ENCODE results near the gene GADD45B.
"Not testable (repeated sequence)": the region's sequence is repeated elsewhere in the genome, so short reads cannot be mapped to it uniquely, and the experiment has no call there.

The GADD45B gene

DNA sequence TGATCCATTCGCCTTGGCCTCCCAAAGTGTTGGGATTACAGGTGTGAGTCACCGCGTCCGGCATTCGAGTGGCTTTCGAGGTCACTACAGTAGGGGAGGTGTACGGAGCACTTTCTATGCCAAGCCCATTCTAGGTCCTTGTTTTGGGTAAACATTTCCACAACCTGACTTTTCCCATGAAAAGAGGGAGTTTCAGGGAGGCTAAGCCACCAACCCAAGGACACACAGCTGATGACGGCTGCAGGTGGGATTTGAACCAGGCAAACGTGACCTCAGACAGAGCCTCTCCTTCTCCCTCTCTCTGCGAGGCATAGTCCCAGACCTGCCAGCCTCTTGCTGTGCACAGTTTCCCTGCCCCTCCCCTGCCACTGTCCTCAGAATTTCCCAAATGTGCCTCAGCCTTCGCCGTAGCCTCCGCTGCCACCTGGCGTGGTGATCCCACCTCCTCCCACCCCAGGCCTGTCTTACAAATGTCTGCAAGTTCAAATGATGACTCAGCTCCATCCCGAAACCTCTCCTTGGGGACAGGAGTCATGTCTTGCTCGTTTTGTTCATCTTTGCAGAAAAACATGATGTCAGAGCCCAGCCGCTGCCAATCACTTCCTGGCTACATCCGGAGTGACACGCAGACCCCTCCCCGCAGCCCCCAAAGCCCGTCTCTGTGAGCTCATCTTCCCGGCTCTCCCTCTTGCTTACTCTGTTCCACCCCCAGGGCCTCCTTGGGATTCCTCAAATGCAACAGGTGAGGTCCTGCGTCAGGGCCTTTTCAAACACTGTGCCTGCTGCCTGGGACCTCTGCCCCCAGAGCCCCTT lies 6.6 kb upstream of the GADD45B start:
- no peak for DNase-seq (ENCODE audit: low spot score)

DNA sequence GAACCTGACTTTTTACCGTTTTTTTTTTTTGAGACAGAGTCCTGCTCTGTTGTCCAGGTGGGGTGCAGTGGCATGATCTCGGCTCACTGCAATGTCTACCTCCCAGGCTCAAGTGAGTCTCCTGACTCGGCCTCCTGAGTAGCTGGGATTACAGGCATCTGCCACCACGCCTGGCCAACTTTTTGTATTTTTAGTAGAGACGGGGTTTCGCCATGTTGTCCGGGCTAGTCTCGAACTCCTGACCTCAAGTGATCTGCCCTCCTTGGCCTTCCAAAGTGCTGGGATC lies 6.1 kb upstream of the GADD45B start:
- not testable (repeated sequence) for DNase-seq (ENCODE audit: low spot score)

DNA sequence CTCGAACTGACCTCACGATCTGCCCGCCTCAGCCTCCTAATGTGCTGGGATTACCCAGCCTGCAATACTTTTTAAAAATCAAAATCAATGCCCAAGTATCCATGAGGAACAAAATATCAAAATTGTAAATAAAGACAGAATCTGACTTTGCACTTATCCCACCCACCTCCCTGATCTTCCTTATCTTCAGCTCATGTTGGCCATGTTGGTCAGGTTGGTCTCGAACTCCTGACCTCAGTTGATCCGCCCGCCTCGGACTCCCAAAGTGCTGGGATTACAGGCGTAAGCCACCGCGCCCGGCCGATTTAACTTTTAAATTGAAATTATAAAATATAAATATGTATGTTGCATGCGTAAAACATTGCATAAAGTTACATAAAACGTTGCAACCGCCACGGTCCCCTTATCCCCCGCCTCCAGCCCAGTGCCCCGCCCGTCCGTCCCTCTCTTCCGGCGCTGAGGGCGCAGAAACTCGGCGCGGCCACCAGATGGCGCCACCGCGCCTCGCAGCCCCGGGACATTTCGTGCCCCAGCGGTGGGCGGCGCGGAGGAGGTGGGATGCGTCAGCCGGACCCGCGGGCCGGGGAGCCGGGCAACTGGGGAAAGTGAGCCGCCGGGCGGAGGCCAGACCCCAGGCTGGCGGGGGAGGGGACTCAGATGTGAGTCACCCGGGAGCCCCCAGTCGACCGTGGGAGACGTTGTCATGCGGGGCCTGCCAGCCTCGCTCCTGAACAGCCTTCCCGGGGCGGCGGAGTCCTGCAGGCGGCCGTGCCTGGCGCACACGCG lies 1.5 kb upstream of the GADD45B start:
- no peak for DNase-seq (ENCODE audit: low spot score)

DNA sequence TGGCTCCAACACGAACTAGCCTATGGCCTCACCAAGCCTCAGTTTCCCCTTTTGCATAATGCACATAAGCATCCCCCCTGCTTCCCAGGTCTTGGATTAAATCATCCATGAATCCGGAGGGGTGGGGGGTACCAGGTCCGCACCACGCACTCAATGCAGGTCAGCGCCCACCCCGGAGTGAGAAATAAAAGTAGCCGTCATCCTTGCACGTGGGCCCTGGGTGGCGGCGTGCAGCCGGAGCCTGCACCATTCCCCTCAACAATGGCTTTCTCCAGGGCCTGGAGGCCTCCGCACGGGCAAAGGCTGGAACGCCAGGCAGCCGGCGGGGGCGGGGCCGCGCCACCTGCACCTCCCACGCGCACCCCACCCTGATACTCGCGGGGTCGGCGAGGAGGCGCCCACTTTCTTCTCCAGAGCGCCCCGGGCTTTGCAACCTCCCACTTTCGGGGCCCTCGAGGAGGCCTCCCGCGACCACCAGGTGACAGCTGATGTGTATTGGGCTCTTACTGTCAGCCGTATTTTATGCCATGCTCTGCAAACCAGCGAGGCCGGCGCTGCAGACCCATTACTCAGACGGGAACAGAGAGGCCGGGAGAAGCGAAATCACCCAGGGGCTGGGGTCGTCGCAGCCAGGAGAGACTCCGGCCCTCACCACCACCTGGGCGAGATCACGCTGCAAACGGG lies 767 bp upstream of the GADD45B start:
- DNase-seq (ENCODE audit: low spot score), result no peak

DNA sequence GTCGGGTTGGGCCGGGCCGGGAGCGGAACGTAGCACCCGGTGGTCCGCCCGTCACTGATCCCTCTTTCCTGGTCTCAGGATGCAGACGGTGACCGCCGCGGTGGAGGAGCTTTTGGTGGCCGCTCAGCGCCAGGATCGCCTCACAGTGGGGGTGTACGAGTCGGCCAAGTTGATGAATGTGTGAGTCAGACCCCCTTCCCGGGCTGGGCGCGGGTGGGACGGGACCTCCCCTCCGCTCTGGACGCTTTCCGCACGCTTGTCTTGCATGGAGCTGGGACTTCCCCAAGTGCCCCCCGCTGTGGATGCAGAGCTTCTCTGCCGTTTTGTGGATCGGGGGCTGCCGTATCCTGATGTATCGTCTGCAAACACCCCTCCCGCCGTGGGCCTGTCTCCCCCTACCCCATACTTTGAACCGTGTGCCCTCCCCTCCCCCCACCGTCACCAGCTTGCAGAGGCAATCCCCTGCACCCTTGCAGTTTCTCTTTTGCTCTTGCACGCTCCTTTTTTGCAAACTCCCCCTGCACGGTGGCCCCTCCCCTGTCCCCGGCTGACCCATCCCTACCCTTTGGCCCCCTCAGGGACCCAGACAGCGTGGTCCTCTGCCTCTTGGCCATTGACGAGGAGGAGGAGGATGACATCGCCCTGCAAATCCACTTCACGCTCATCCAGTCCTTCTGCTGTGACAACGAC lies 669 bp downstream of the GADD45B start:
- DNase-seq (ENCODE audit: low spot score), result no peak

DNA sequence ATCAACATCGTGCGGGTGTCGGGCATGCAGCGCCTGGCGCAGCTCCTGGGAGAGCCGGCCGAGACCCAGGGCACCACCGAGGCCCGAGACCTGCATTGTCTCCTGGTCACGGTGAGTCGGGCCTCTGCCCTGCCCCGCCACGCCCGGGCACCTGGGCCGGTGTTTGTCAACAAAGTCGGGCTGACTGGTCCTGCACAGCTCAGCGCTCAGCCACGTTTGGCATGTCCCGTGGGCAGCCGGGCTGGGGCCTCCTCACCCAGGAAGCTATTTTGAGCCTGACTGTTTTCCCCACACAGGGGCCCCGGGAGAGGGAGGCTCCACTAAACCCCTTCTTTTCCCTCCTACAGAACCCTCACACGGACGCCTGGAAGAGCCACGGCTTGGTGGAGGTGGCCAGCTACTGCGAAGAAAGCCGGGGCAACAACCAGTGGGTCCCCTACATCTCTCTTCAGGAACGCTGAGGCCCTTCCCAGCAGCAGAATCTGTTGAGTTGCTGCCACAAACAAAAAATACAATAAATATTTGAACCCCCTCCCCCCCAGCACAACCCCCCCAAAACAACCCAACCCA lies 1.3 kb downstream of the GADD45B start:
- no peak for DNase-seq (ENCODE audit: low spot score)

DNA sequence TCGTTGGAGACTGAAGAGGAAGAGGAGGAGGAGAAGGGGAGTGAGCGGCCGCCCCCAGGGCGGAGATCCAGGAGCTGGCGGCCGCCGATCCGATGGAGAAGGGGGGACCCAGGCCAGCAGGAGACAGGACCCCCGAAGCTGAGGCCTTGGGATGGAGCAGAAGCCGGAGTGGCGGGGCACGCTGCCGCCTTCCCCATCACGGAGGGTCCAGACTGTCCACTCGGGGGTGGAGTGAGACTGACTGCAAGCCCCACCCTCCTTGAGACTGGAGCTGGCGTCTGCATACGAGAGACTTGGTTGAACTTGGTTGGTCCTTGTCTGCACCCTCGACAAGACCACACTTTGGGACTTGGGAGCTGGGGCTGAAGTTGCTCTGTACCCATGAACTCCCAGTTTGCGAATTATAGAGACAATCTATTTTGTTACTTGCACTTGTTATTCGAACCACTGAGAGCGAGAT lies 1.8 kb downstream of the GADD45B start:
- DNase-seq (ENCODE audit: low spot score), result no peak

DNA sequence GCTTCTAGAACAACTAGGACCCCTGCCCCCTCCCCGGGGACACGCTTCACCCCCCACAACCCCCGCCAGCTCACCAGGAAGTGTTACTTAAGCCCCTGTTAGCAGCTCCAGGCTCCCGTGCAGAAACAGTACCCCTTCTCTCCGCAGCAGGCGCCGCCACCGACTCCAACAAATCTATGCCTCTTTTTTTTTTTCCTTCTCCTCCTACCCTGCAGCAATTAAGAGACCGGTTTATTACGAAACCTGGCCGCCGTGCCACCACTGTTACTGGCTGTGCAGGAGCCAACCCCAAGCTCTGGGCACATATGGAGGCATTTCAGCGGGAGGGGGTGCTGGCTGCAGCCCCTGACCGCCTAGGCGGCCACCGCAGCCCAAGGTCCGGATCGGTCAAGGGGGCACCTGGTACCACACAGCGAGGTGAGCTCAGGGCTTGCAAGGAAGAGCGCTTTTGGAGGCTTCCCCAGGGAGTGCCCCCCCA lies 2.4 kb downstream of the GADD45B start:
- DNase-seq (ENCODE audit: low spot score), result no peak

DNA sequence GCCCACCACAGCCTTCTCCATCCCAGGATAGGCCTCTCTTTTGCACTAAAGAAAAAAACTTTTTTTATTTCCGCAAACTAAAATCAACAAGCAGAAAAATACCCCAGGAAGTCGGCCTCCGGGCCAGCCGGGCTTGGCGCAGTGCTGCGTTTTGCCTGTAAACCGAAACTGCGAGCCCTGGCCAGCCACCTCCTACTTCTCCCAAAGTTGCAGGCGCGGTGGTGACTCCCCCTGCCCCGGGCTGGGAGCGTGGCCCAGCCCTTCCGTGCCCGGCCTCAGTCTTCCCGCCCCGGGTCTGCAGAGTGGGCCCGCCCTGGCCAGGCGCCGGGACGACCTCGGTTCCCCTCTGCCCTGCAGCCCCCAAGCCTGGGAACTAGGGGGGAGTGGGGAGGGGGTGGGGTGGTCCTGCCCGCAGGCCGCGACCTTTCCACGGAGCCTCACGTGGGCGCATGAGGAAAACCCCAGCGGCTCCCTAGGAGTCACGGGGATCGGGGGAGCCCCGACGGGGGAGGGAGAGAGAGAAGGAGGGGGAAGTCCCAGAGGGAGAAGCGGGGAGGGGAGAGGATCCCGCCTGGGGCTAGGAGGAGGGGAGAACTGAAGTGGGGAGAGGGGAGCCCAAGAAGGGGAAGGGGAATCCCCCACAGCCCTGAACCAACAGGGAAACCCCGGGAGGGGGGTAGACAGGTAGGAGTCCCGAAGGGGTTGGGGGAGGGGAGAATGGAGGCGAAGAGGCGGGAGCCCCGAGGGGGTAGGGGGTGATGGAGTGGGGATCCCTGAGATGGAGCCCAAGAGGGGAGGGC lies 3.0 kb downstream of the GADD45B start:
- no peak for DNase-seq (ENCODE audit: low spot score)

DNA sequence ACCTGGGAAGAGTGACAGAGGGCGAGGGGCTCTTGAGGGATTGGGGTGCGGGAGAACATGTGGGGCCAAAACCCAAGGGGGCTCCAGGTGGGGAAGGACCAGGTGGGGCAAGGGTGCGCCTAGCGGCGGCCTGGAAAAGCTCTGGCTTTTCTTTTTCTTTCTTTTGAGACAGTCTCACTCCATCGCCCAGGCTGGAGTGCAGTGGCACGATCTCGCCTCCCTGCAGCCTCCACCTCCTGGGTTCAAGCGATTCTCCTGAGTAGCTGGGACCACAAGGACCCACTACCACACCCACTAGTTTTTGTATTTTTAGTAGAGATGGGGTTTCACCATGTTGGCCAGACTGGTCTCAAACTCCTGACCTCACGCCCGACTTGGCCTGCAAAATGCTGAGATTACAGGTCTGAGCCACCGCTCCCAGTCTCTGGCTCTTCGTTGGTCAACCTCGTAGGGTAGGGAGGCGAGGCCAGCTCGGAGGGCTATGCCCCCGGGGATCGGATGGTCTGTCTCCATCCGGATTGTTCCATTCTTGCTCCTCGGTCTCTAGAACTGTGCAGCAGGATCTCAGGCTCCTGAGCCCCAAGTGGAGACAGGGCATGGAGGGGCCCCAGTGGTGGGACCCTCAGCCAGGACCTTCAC lies 3.7 kb downstream of the GADD45B start:
- DNase-seq (ENCODE audit: low spot score), result no peak

DNA sequence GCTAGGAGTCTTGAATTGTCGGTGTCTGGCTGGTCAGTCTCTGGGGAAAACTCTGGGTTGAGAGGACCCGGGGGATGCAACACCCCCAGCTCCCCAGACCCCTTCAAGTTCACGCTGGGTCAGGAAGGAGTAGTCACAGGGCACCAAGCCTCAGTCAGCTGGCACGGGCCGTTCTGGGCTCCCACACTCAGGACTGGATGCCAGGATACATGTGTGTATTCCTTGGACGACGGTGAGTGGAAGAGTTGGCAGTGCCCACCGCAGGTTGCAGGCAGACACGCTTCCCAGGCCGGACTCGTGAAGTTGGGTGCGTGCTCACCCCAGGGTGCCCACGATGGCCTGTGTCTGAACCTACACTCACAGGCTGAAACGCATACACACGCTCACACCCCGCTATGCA lies 5.5 kb downstream of the GADD45B start:
- DNase-seq (ENCODE audit: low spot score), result no peak

DNA sequence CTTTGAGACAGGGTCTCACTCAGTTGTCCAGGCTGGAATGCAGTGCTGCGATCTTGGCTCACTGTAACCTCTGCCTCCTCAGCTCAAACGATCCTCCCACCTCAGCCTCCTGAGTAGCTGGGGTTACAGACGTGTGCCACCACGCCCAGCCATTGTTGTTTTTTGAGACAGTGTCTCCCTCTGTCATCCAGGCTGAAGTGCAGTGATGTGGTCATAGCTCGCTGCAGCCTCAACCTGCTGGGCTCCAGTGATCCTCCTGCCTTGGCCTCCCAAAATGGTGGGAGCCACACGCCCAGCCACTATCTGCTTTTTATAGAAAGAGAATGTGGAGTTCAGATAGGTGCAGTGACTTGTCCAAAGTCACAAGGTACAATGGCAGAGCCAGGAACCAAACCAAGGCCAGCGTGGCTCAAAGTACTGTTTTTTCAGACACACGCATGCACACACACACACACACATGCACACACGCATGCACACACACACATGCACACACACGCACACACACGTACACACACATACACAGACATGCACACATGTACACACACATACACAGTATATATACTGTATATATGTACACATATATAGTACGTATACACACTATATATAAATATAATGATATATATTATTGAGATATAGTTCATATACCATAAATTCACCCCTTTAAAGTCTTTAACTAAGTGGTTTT lies 6.6 kb downstream of the GADD45B start:
- no peak for DNase-seq (ENCODE audit: low spot score)

DNA sequence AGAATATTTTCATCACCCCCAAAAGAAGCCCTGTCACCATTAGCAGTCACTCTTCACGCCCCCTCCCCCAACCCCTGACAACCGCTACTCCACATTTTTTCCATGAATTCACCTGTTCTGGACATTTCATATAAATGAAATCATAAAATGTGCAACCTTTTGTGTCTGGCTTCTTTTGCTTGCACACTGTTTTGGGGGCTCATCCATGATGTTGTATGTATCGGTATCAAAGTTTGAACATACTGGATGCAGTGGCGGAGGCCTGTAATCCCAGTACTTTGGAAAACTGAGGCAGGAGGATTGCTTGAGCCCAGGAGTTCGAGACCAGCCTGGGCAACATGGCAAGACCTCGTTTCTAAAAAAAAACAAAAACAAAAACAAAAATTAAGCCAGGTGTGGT lies 7.2 kb downstream of the GADD45B start:
- DNase-seq (ENCODE audit: low spot score), result no peak

DNA sequence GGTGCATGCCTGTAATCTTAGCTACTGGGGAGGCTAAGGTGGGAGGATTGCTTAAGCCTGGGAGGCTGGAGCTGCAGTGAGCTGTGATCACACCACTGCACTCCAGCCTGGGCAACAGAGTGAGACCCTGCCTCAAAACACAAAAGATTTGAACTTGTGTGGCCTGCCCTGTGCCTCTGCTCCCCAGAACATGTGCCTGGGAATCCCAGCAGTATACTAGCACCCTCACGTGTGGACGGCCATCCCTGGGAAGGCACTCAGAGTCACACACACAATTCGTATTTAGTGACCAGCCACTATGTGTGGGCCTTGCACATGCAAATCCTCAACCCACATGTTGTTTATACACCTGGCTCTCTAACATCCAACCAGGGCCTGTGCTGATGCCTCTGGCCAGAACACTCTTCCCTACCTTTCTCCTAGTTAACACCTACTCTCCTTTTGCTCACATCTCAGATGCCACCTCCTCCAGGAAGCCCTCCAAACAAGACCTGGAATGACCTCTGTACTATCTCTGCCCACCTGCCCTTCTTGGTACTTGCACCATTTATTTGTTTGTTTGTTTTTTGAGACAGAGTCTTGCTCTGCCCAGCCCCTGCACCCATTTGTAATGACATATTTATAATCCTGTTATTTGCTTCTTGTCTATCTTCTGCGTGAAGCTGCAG lies 7.7 kb downstream of the GADD45B start:
- DNase-seq (ENCODE audit: low spot score), result no peak

DNA sequence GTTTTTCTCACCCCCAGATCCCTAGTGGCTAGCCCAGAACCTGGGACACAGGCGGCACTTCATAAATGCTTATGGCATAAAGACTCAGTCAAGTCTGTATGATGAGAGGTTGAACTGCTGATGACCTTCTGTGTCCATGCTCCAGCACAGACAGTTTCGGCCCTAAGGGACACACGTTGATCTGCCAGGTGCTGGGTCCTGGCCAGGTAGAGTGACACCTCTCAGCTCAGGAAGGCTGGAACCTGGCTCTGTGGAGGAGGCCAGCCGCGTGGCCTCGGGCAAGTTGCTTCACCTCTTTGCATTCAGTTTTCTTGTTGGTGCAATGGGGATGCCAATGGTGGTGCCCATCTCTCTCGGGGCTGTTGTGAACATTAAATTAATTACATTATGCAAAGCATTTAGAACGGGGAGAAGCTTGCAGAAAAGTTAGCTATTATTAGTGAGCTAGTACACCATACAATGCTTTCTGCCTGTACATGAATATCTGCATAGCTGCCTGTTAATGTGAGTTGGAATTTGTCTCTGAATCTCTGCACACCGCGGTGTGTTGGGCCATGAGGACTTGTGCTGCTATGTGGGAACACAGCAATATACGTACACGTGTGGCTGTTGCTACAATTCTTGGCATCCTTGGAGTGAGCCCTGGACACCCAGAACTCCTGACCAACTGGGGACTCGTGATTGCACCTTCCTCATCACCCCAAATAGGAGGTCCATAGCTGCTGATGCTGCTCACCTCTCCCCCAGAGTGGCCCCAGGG lies 8.4 kb downstream of the GADD45B start:
- no peak for DNase-seq (ENCODE audit: low spot score)

DNA sequence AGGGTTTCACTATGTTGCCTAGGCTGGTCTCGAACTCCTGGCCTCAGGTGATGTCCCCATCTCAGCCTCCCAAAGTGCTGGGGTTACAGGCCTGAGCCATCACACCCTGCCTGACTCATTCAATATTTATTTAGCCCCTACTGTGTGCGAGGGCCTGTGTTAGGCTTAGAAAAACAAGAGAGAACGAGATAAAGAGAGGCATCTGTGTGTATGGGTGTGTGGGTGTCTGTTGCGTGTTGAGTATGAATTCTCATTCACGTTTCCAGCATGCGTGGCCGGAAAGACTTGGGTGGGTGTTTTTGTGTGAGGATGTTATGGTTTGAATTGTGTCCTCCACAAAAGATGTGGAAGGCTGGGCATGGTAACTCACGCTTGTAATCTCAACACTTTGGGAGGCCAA lies 9.5 kb downstream of the GADD45B start:
- no peak for DNase-seq (ENCODE audit: low spot score)

DNA sequence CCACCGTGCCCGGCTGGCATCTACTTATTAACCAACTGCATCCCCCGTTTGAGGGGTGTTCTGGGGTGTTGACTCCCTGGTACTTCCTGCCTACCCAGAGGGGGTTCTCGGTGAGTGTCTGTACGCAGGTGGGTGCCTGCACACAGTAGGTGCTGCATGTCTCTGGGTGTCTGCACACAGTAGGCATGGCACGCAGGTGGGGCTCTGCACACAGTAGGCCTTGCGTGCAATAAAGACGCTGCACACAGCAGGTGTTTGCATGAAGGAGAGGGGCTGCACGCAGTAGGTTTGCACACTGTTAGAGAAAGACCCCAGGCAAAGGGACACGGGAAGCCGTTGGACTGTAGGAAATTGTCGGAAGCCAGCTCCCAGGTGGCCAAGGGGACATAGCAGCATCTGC lies 11.2 kb downstream of the GADD45B start:
- no peak for DNase-seq (ENCODE audit: low spot score)

DNA sequence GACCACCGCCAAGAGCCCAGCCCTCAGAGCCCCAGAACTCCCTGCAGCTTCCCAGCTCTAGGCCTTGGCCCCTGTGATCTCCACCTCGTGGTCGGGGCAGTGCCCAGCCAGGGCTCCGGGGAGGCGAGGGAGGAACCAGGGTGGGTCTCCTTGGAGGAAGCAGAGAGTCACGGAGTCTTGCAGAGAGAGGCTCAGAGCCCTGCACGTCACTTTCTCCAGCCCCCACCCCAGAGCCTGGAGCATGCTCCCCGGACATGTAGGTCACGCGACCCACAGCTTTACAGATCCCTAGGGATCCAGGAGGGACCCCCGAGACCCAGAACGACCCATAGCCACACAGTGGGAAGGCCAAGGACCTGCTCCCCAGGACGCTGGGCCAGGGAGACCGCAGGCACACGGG lies 11.9 kb downstream of the GADD45B start:
- DNase-seq (ENCODE audit: low spot score), result no peak
